ENCODE results near the gene C1orf56.

Gene C1orf56

DNA sequence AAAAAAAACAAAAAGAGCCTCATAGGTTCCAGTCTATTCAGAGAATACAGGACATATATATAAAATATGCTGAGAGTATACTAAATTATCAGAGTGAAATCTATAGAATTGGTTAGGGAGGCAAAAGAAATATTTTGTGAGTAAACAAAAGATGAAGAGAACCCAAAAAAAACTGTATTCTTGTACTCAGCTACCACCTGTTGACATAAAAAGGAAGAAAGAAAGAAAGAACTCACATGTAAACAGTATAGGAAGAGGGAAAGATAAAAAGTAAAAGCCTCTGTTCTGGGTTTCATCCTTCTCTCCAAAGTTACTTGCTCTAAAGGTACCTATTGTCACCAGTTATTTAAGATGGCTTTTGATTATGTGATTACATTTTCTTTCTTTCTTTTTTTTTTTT lies 21.1 kb upstream of the C1orf56 start:
- no peak for DNase-seq (ENCODE audit: low spot score)

- no peak for DNase-seq (ENCODE audit: low spot score)
Measured at GRCh38 chr1:151032164-151032563, 15.4 kb upstream of the C1orf56 start.

- DNase-seq (ENCODE audit: low spot score), result no peak
Measured at GRCh38 chr1:151035167-151035566, 12.4 kb upstream of the C1orf56 start.

GRCh38 chr1:151036356-151036755 lies 11.2 kb upstream of the C1orf56 start, which contains the start of gene BNIPL:
Gene BNIPL (plus strand): TSS chr1:151036586. CDS start chr1:151036726, 140 bp downstream.
- DNase-seq (ENCODE audit: low spot score), result no peak

DNA sequence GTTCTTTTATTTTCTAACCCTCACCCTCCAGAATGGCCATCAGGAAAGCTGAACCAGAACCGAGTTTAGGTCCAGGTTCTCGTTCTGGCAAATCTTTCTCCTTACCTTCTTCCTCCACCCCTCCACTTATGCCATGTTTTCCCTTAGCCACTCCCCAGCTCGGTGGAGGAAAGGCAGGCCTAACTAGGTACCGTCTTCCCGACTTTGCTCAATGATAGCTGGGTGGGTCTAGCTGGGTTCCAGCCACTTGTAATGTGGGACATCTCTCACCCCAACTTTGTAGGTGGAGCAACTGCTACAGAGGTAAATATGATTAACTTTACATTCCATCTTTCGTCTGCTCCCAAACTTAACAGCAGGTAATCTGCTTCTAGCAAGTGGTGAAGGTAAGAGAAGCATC lies 10.5 kb upstream of the C1orf56 start:
- DNase-seq (ENCODE audit: low spot score), result no peak

DNA sequence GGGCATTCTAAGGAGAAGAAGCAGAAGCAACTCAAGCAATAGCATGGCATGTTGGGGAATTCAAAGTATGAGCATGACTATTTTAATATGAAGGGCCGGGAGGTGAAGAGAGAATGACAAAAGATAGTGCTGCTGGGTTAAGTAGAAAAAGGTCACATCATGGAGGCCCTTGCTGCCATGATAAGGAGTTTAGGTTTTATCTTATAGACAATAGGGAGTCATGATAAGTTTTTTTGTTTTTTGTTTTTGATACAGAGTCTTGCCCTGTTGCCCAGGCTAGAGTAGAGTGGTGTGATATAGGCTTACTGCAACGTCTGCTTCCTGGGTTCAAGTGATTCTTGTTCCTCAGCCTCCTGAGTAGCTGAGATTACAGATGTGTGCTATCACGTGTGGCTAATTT lies 8.0 kb upstream of the C1orf56 start:
- no peak for DNase-seq (ENCODE audit: low spot score)

GRCh38 chr1:151043163-151043562 lies 4.4 kb upstream of the C1orf56 start:
- DNase-seq (ENCODE audit: low spot score), result no peak

GRCh38 chr1:151047925-151048644 lies 534 bp downstream of the C1orf56 start:
- DNase-seq (ENCODE audit: low spot score), result peak; percentile 78

GRCh38 chr1:151048645-151049032 lies 1.1 kb downstream of the C1orf56 start:
- no peak for DNase-seq (ENCODE audit: low spot score)

DNA sequence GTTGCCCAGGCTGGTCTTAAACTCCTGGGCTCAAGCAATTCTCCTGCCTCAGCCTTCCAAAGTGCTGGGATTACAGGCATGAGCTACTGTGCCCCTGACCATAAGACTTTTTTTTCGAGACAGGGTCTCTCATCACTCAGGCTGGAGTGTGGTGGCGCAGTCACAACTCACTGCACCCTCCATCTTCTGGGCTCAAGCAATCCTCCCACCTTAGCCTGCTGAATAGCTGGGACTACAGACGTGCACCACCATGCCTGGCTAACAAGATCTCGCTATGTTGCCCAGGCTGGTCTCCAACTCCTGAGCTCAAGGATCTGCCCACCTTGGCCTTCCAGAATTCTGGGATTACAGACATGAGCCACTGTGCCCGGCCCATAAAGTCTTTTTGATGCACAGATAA lies 1.9 kb downstream of the C1orf56 start:
- DNase-seq (ENCODE audit: low spot score), result no peak

- DNase-seq (ENCODE audit: low spot score), result no peak
Measured at GRCh38 chr1:151050051-151050688, 2.6 kb downstream of the C1orf56 start.

GRCh38 chr1:151051356-151052009 lies 3.9 kb downstream of the C1orf56 start:
- no peak for DNase-seq (ENCODE audit: low spot score)

DNA sequence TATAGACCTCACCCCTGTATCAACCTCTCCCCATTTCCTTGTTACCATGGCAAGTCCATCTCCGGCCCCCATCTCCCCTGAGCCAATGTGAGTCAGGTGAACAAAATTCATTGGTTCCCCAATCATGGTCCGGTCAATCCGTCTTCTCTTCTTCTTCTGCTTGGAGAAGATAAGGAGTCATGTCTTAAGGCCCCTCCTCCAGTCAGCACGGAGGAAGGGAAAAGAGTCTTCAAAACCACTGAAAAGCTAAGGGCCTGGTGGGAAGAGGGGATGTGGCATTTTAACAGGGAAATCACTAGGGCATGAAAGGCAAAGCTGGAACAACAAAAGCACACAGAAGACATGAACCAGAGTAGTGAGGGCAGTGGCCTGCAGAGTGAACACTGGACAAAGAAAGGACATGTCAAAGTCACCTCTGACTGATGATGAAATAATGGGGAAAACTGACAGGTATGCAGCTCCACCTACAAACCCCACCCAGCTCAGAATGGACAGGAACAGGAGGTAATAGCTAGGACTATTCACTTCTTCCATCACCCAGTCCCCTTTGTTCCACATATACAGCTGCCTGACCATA lies 7.5 kb downstream of the C1orf56 start:
- DNase-seq (ENCODE audit: low spot score), result no peak

- DNase-seq (ENCODE audit: low spot score), result no peak
Measured at GRCh38 chr1:151055581-151055980, 8.0 kb downstream of the C1orf56 start.

GRCh38 chr1:151056149-151056548 lies 8.6 kb downstream of the C1orf56 start:
- DNase-seq (ENCODE audit: low spot score), result no peak

- DNase-seq (ENCODE audit: low spot score), result peak; percentile 33
Measured at GRCh38 chr1:151058692-151059091, 11.1 kb downstream of the C1orf56 start.

DNA sequence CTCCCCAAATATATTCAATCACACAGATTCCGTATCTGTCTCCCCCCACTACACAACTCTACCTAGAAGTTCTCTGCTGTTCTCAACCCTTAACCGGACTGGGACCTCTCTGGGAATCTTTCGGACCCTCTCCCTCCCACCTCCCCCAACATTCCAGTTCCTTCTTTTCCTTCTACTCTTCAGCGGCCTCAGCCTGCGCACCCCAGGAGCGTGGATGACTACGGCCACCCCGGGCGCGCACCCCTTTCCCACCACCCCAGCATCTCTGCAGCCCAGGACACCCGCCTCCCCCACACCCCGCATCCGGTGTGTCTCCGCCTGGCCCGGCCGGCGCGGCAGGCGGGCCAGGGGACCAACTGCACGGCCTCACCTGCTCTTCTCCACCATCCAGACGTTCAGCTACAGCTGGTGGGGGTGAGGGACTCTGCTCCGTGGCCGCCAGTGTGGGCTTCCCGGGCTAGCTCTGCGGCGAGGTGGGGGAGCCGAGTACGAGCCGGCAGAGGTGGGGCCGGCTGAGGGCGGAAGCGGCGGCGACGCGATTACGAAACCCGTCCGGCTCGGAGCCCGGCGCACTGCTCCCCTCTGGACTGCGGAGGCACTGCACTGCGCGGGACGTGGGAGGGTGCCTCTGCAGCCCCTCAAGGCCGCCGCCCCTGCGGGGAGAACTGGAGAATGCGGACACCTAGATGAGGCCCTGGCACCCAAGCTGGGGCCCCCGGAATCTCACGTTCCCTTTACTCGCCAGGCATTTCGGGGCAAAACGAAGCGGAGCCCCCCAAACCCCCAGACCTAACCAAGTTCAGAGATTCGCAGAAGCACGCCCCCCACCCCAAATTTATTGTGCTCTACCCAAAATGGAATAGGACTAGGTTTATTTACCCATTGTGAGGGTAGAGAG lies 11.8 kb downstream of the C1orf56 start, which contains the start of gene CDC42SE1:
Gene CDC42SE1, minus strand, starts transcription at position 514 of the 898 bp plus-strand sequence. CDS start 3,892 bp downstream, outside the sequence.
- peak; percentile 95 for DNase-seq (ENCODE audit: low spot score)

GRCh38 chr1:151060007-151060656 lies 12.6 kb downstream of the C1orf56 start, which contains the start of gene MLLT11:
Gene MLLT11 (plus strand): TSS chr1:151060397. CDS start chr1:151067225, 6,828 bp downstream.
- peak; percentile 71 for DNase-seq (ENCODE audit: low spot score)

DNA sequence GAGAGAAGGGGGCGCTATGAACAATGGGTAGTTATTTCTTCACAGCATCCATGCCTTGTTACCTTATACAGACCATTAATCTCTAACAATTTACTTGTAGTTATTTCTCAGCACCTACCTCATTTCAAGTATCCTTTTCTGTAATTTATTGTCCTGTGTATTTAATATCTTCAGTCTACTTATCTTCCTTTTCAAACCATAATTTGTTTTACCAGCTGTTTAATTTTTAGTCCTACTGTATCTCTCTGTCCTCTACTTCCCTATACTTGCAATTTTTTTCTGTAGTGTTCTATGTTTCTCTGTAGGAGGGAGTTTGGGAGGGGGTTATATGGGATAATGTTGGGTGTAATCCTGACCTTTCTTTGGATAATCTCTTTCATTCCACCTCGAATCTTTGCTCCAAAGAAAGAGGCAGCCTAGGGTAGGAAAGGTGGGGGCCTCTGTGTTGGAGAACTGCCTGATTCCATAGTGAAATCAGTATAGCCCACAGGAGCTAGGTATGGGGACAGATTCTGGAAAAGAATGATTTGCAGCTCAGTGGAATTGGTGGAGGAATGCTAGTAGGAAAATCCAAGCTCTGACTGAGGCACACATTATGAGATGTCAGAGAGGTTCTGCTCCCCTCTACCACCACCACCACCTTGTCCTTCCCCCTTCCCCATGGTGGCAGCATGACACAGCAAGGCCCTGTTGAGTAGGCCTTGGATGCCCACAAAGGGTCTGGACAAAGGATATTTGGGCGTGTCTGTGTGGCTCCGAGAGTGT lies 13.3 kb downstream of the C1orf56 start:
- DNase-seq (ENCODE audit: low spot score), result no peak

GRCh38 chr1:151061704-151062103 lies 14.2 kb downstream of the C1orf56 start:
- no peak for DNase-seq (ENCODE audit: low spot score)
